ENCODE measurements around the gene SELENOH.

DNA sequence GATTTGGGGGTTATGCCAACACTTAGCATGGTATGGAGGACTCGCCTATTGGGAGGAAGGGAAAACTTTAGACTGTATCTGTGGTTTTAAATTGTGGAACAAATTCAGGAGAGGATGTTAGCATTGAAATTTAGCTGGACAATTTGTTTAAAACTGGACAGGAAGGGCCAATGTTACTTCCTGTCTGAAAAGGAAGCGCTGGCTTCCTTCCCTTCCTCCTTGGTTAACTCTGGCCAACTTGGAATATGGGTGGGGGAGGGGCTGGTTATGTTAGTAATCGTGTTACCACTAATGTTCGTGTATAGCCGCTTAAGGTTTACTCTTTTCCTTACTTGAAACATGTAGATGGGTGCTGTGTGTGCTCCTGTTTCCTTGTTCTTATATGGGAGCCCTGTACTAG is 34.2 kb downstream of the SELENOH start:
- TF ChIP-seq, protein P1, sequence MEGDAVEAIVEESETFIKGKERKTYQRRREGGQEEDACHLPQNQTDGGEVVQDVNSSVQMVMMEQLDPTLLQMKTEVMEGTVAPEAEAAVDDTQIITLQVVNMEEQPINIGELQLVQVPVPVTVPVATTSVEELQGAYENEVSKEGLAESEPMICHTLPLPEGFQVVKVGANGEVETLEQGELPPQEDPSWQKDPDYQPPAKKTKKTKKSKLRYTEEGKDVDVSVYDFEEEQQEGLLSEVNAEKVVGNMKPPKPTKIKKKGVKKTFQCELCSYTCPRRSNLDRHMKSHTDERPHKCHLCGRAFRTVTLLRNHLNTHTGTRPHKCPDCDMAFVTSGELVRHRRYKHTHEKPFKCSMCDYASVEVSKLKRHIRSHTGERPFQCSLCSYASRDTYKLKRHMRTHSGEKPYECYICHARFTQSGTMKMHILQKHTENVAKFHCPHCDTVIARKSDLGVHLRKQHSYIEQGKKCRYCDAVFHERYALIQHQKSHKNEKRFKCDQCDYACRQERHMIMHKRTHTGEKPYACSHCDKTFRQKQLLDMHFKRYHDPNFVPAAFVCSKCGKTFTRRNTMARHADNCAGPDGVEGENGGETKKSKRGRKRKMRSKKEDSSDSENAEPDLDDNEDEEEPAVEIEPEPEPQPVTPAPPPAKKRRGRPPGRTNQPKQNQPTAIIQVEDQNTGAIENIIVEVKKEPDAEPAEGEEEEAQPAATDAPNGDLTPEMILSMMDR (IDR thresholded peaks at IDR 0.05) = no peak
- no peak for TF ChIP-seq POLR2A (IDR thresholded peaks at IDR 0.05)
